Measurements from ENCODE around the gene ARHGAP29. TPM values are rescaled to one million over a fixed set of nuclear protein-coding genes. Genes with fewer than 3 reads are reported as not detected.

The ARHGAP29 gene
- total RNA-seq, 1 experiment from 2014 or later = 197 TPM

GRCh38 chr1:94275083-94275482 is 37.7 kb upstream of the ARHGAP29 start:
- Histone ChIP-seq H3K27ac (ENCODE audit: low read length) (peak overlapping the region; percentile 23; the same call in 1 of the 2 replicates), H3K36me3 (ENCODE audit: control insufficient read depth, insufficient read depth, low read length) (no peaks in the 10 kb centered on the region), H3K9me3 (ENCODE audit: control insufficient read depth, insufficient read depth, low read depth, low read length) (no peaks in the 10 kb centered on the region), H3K27me3 (ENCODE audit: control insufficient read depth, insufficient read depth, low read length) (no peaks in the 10 kb centered on the region), H3K4me3 (ENCODE audit: low read depth in 2 of 2, low read length in 2 of 2) (no peak overlapping the region), H3K4me1 (ENCODE audit: control insufficient read depth, insufficient read depth, low read length) (no peaks in the 10 kb centered on the region; the same call in 1 of the 2 replicates)
- ATAC-seq = no peak
- in situ Hi-C loops (cut with HindIII; ENCODE audit: low pct_unique_long_range_greater_than_20kb, low sequenced_read_pairs) = no loop called here
- intact Hi-C loops (cut with micrococcal nuclease; ENCODE audit: unreplicated experiment) = no loop called here
- no TSS peak for BruUV-seq (replicated peaks)
- no peak for DNase-seq (ENCODE audit: low read depth, low spot score)
- POLR2A ChIA-PET = no interaction called here
- CTCF ChIA-PET = no interaction called here
- TF ChIP-seq REST (IDR thresholded peaks at IDR 0.05; ENCODE audit: insufficient read depth in 1 of 2, low read depth in 2 of 2, low read length in 1 of 2) (no peak), POLR2AphosphoS5 (IDR thresholded peaks at IDR 0.05; ENCODE audit: low read depth, low read length) (no peak), CTCF (IDR thresholded peaks at IDR 0.05) (no peak), SIN3A (IDR thresholded peaks at IDR 0.05; ENCODE audit: borderline replicate concordance, insufficient read depth, low read depth, low read length) (no peak)

- no peak for DNase-seq (ENCODE audit: low read depth, low spot score)
- H3K4me1 ChIP-seq (ENCODE audit: control insufficient read depth, insufficient read depth, low read length) = no peaks in the 10 kb centered on the region; the same call in 1 of the 2 replicates
Observed at GRCh38 chr1:94274561-94274960, 37.2 kb upstream of the ARHGAP29 start.

More at GRCh38 chr1:94274561-94274960, 37.2 kb upstream of the ARHGAP29 start:
- in situ Hi-C loops (cut with HindIII; ENCODE audit: low pct_unique_long_range_greater_than_20kb, low sequenced_read_pairs) = no loop called here
- no TSS peak for BruUV-seq (replicated peaks)
- H3K27me3 ChIP-seq (ENCODE audit: control insufficient read depth, insufficient read depth, low read length) = no peaks in the 10 kb centered on the region
- no peaks in the 10 kb centered on the region for H3K36me3 ChIP-seq (ENCODE audit: control insufficient read depth, insufficient read depth, low read length)
- H3K27ac ChIP-seq (ENCODE audit: low read length) = peak overlapping the region; percentile 10; the same call in 1 of the 2 replicates
- no peak for ATAC-seq
- TF ChIP-seq SIN3A (IDR thresholded peaks at IDR 0.05; ENCODE audit: borderline replicate concordance, insufficient read depth, low read depth, low read length) (no peak), TCF7L2 (IDR thresholded peaks at IDR 0.05; ENCODE audit: low read depth, low read length) (no peak), CTCF (IDR thresholded peaks at IDR 0.05) (no peak), POLR2AphosphoS5 (IDR thresholded peaks at IDR 0.05; ENCODE audit: low read depth, low read length) (no peak), REST (IDR thresholded peaks at IDR 0.05; ENCODE audit: insufficient read depth in 1 of 2, low read depth in 2 of 2, low read length in 1 of 2) (no peak)
- ChIA-PET CTCF (no interaction called here), POLR2A (no interaction called here)
- no peaks in the 10 kb centered on the region for H3K9me3 ChIP-seq (ENCODE audit: control insufficient read depth, insufficient read depth, low read depth, low read length)
- intact Hi-C loops (cut with micrococcal nuclease; ENCODE audit: unreplicated experiment) = no loop called here
- H3K4me3 ChIP-seq (ENCODE audit: low read depth in 2 of 2, low read length in 2 of 2) = no peak overlapping the region

Data from Panc1 (cell line).